K562 (cell line): ENCODE measurements around the gene OCSTAMP. TPM values are rescaled to one million over a fixed set of nuclear protein-coding genes. Genes with fewer than 3 reads are reported as not detected.

Experiments
- ATAC-seq: fragments of 200-7000 bp; cut with Tn5 transposase; 3 replicates; pipeline ENCODE4 v1.9.1; 2020; ENCODE audit warnings: moderate library complexity
- BruUV-seq: library from RNA; stranded (reverse); fragments of 400-500 nt; replicated peaks from 2 replicates; lab custom pipeline; 2021; lab: Mats Ljungman, UMichigan
- CTCF ChIA-PET: fragments of 300-600 bp; formaldehyde crosslinking; extraction: SDS; loops from one replicate; lab custom pipeline; 2021; ENCODE audit warnings: low intra/inter-chr PET ratio; lab: Yijun Ruan, JAX
- POLR2A ChIA-PET: fragments of 300-600, 350-650 bp; sonication (Branson Sonifier 250); formaldehyde crosslinking; extraction: SDS; loops from one replicate; lab custom pipeline; 2021; ENCODE audit warnings: antibody characterized with exemption, inconsistent platforms; lab: Yijun Ruan, JAX
- DNase-seq, 4 experiments: peaks; one replicate each; pipeline versions ENCODE4 v3.0.0 to v3.0.0-alpha.2; 2011 to 2018; ENCODE audit warnings: low spot score in 3 of 4, mixed read lengths in 3 of 4; ENCODE audit errors: extremely low read depth in 1 of 4
- FAIRE-seq: peaks from 2 replicates; lab custom pipeline; 2011; peaks lifted over from hg19 to GRCh38; lab: Jason Lieb, UNC
- H2AFZ ChIP-seq: 2 replicates; pipeline ENCODE4 v1.6.0; 2011; ENCODE audit warnings: low read depth, low read length, control low read depth, inconsistent platforms
- H3K27ac ChIP-seq: fragments of 200-600 bp; 3 replicates; pipeline ENCODE4 v1.8.0; 2011; ENCODE audit warnings: low read depth, mild to moderate bottlenecking, control low read depth, inconsistent platforms, low read length, moderate library complexity, mixed read lengths; ENCODE audit errors: extremely low read depth
- H3K27me3 ChIP-seq, 2 experiments: fragments of 300-600 bp in 1 of 2; 2 replicates in 1 of 2; 3 replicates in 1 of 2; pipeline versions ENCODE4 v1.6.0 to v1.8.0; 2011; ENCODE audit warnings: inconsistent platforms in 2 of 2, low read length in 2 of 2, mild to moderate bottlenecking in 1 of 2, mixed read lengths in 1 of 2, moderate library complexity in 1 of 2; ENCODE audit not compliant: control insufficient read depth in 2 of 2, insufficient read depth in 2 of 2
- H3K36me3 ChIP-seq: fragments of 300-600 bp; 3 replicates; pipeline ENCODE4 v1.8.0; 2011; ENCODE audit warnings: mild to moderate bottlenecking, low read length, inconsistent platforms; ENCODE audit not compliant: control insufficient read depth, insufficient read depth
- H3K4me1 ChIP-seq, 2 experiments: fragments of 200-600 bp in 1 of 2; replicated peaks in 1 of 2; 2 replicates in 1 of 2; 3 replicates in 1 of 2; pipeline versions ENCODE4 v1.5.1 to v1.8.0; 2011; ENCODE audit warnings: inconsistent platforms in 2 of 2, low read length in 2 of 2, mild to moderate bottlenecking in 1 of 2, mixed read lengths in 1 of 2, moderate library complexity in 1 of 2; ENCODE audit not compliant: control insufficient read depth in 2 of 2, insufficient read depth in 2 of 2
- H3K4me2 ChIP-seq: 2 replicates; pipeline ENCODE4 v1.6.1; 2011; ENCODE audit warnings: low read length, control low read depth, inconsistent platforms, mixed read lengths; ENCODE audit not compliant: insufficient read depth
- H3K4me3 ChIP-seq: fragments of 200-600 bp; sonication (generic), shearing (Covaris generic); 2 replicates; pipeline ENCODE4 v1.5.1; 2016; ENCODE audit warnings: control low read depth, inconsistent platforms
- H3K79me2 ChIP-seq: fragments of 200-600 bp; 3 replicates; pipeline ENCODE4 v1.8.0; 2011; ENCODE audit warnings: low read length, inconsistent platforms; ENCODE audit not compliant: control insufficient read depth, insufficient read depth
- H3K9ac ChIP-seq, 2 experiments: 2 replicates each; pipeline versions ENCODE4 v1.6.0 to v1.6.1; 2011; ENCODE audit warnings: low read depth in 2 of 2, low read length in 2 of 2, control low read depth in 1 of 2, inconsistent platforms in 1 of 2, mild to moderate bottlenecking in 1 of 2, mixed read lengths in 1 of 2; ENCODE audit not compliant: insufficient read depth in 1 of 2
- H3K9me1 ChIP-seq: one replicate; pipeline ENCODE4 v1.6.0; 2011; ENCODE audit warnings: inconsistent platforms, mild to moderate bottlenecking, low read length, moderate library complexity; ENCODE audit not compliant: control insufficient read depth, insufficient read depth
- H3K9me3 ChIP-seq: replicated peaks from 2 replicates; pipeline ENCODE4 v1.5.1; 2011; ENCODE audit warnings: low read depth, low read length, inconsistent platforms; ENCODE audit not compliant: control insufficient read depth, insufficient read depth
- H4K20me1 ChIP-seq: replicated peaks from 2 replicates; pipeline ENCODE4 v1.6.1; 2011; ENCODE audit warnings: low read length, inconsistent platforms, mixed read lengths; ENCODE audit not compliant: control insufficient read depth, insufficient read depth
- RBBP5 ChIP-seq: fragments of 200-600 bp; sonication (generic); IDR thresholded peaks from 2 replicates; pipeline ENCODE4 v1.6.1; 2012; ENCODE audit warnings: borderline replicate concordance, mild to moderate bottlenecking, low read length, control low read depth, inconsistent platforms; ENCODE audit not compliant: insufficient read depth, poor library complexity, severe bottlenecking
- RCOR1 ChIP-seq, 2 experiments: IDR thresholded peaks; 2 replicates each; pipeline ENCODE4 v1.6.1; 2012; ENCODE audit warnings: low read depth in 2 of 2, low read length in 2 of 2, borderline replicate concordance in 1 of 2, improper control_type of control experiment in 1 of 2
- TGIF2 ChIP-seq: sonication (generic); formaldehyde crosslinking; IDR thresholded peaks from 2 replicates; pipeline ENCODE4 v1.8.1; 2022; ENCODE audit warnings: mild to moderate bottlenecking, missing genetic modification reagents, moderate library complexity
- ZNF398 ChIP-seq: fragments of 250-450 bp; sonication (Bioruptor Pico); IDR thresholded peaks from 2 replicates; pipeline ENCODE4 v1.8.0; 2021; ENCODE audit warnings: moderate library complexity, mild to moderate bottlenecking, inconsistent platforms
- WGBS: fragments of 100-300 bp; shearing (Covaris generic); methylation state at CpG from one replicate; pipeline ENCODE4 v1.1.6; 2016; ENCODE audit warnings: low coverage, mixed read lengths; ENCODE audit not compliant: insufficient coverage; ENCODE audit errors: missing lambda C conversion rate; 5-methylcytosine and 5-hydroxymethylcytosine counted together
- in situ Hi-C: fragments of 300-500 bp; cut with MboI; formaldehyde crosslinking; loops from 4 replicates; pipeline ENCODE4 v1.15.0; 2018; ENCODE audit warnings: inconsistent platforms, mixed read lengths
- intact Hi-C: fragments of 100-400 bp; cut with micrococcal nuclease; formaldehyde crosslinking; loops from 2 replicates; pipeline ENCODE4 v1.14.2; 2022
- polyA plus RNA-seq, 8 experiments: library from polyadenylated mRNA; depleted of rRNA in 4 of 8; stranded (reverse) in 5 of 8; unstranded in 3 of 8; fragments of >200 nt; fragmentation: Nextera tagmentation in 2 of 8; fragmentation: Illumina TruSeq in 1 of 8; extraction: Ambion mirVana in 2 of 8; extraction: Trizol in 1 of 8; gene quantifications; 2 replicates each; pipeline versions ENCODE4 v1.2.1 to v1.2.3, GENCODE V29; 2011 to 2014; ENCODE audit warnings: inconsistent platforms in 1 of 8, missing spikeins in 1 of 8
- total RNA-seq, 7 experiments: library from RNA; depleted of rRNA in 6 of 7; stranded (reverse); fragments of >200 nt in 6 of 7; fragmentation: Illumina TruSeq in 2 of 7; extraction: Trizol in 2 of 7; gene quantifications; 2 replicates each; pipeline versions ENCODE4 v1.2.1 to v1.2.3, GENCODE V29; 2011 to 2021; ENCODE audit warnings: low replicate concordance in 1 of 7
- TF ChIP-seq, protein P1 (sequence below), 2 experiments: fragments of 450-650 bp; formaldehyde crosslinking in 1 of 2; IDR thresholded peaks; 2 replicates each; pipeline versions ENCODE4 v1.4.0 to v1.6.1; 2014 to 2020; ENCODE audit warnings: mild to moderate bottlenecking in 2 of 2, borderline replicate concordance in 1 of 2, low read depth in 1 of 2

The OCSTAMP gene
- total and polyA plus RNA-seq, 9 of the 15 experiments (the other 6 are each of a cell fraction or from before 2014, with no cell fraction given) = not detected

DNA sequence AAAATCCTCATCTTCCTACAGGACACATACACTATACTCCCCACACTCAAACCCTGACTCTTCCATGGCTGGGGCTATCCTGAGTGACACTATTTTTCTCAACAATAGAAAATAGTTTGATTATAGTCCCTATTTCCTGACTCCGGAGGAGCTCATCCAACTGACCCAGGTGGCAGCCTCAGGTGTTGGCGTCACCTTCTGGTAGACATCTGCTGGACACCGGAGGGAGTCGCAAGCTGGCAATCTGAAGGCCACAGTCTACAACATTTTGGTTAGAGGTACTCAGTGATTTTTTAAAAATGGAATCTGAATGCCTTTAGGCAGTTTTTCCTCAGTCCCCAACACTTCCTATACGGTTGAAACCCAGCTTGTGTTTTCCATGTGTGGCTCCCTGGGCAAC is 32.2 kb upstream of the OCSTAMP start:
- no peak overlapping the region for H3K4me3 ChIP-seq
- no peak overlapping the region for H2AFZ ChIP-seq
- no peak overlapping the region for H3K4me2 ChIP-seq
- TF ChIP-seq ZNF398 (no peak), RBBP5 (no peak), RCOR1 (IDR thresholded peaks at IDR 0.05; ENCODE audit: borderline replicate concordance in 1 of 2, low read depth in 2 of 2, low read length in 2 of 2) (no peak), TGIF2 (CRISPR knock-in tag) (no peak)
- TF ChIP-seq, protein P1, sequence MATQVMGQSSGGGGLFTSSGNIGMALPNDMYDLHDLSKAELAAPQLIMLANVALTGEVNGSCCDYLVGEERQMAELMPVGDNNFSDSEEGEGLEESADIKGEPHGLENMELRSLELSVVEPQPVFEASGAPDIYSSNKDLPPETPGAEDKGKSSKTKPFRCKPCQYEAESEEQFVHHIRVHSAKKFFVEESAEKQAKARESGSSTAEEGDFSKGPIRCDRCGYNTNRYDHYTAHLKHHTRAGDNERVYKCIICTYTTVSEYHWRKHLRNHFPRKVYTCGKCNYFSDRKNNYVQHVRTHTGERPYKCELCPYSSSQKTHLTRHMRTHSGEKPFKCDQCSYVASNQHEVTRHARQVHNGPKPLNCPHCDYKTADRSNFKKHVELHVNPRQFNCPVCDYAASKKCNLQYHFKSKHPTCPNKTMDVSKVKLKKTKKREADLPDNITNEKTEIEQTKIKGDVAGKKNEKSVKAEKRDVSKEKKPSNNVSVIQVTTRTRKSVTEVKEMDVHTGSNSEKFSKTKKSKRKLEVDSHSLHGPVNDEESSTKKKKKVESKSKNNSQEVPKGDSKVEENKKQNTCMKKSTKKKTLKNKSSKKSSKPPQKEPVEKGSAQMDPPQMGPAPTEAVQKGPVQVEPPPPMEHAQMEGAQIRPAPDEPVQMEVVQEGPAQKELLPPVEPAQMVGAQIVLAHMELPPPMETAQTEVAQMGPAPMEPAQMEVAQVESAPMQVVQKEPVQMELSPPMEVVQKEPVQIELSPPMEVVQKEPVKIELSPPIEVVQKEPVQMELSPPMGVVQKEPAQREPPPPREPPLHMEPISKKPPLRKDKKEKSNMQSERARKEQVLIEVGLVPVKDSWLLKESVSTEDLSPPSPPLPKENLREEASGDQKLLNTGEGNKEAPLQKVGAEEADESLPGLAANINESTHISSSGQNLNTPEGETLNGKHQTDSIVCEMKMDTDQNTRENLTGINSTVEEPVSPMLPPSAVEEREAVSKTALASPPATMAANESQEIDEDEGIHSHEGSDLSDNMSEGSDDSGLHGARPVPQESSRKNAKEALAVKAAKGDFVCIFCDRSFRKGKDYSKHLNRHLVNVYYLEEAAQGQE (IDR thresholded peaks at IDR 0.05; ENCODE audit: borderline replicate concordance) = no peak
- TF ChIP-seq, protein P1 (CRISPR knock-in tag; IDR thresholded peaks at IDR 0.05; ENCODE audit: low read depth) = no peak
- no peaks in the 10 kb centered on the region for H3K36me3 ChIP-seq
- intact Hi-C loops = no loop called here
- H3K4me1 ChIP-seq = no peaks in the 10 kb centered on the region
- H3K27me3 ChIP-seq = no peaks in the 10 kb centered on the region
- FAIRE-seq = no peak
- no peaks in the 10 kb centered on the region for H4K20me1 ChIP-seq
- H3K9ac ChIP-seq = no peak overlapping the region
- ChIA-PET POLR2A (interaction anchor here (0.7 to 1.0 kb wide), 2 partner anchors 24 to 1274 kb away, joined by 3 to 4 read pairs; partner anchors contain the start of gene MATN4), CTCF (no interaction called here)
- BruUV-seq = no TSS peak
- 73% methylated on average over 5 of the region's 5 CpGs for WGBS
- no peak overlapping the region for H3K27ac ChIP-seq
- H3K9me1 ChIP-seq = no peaks in the 10 kb centered on the region
- H3K79me2 ChIP-seq = no peaks in the 10 kb centered on the region
- in situ Hi-C loops = no loop called here
- H3K9me3 ChIP-seq = no peaks in the 10 kb centered on the region
- DNase-seq = no peak
- ATAC-seq = no peak
